OCI-LY7 (cell line): ENCODE measurements around the gene VEGFA. TPM values are rescaled to one million over a fixed set of nuclear protein-coding genes. Genes with fewer than 3 reads are reported as not detected.

Experiments used
- BruUV-seq: library from RNA; stranded (reverse); fragments of 400-500 nt; replicated peaks from 2 replicates; lab custom pipeline; 2021; lab: Mats Ljungman, UMichigan
- CTCF ChIA-PET: fragments of 300-600 bp; sonication (Branson Sonifier 250); formaldehyde crosslinking; loops from one replicate; lab custom pipeline; 2022; ENCODE audit warnings: antibody characterized with exemption; ENCODE audit not compliant: unreplicated experiment; lab: Charles Lee
- POLR2A ChIA-PET: fragments of 300-600 bp; sonication (Branson Sonifier 250); formaldehyde crosslinking; loops from one replicate; lab custom pipeline; 2022; ENCODE audit warnings: antibody characterized with exemption; lab: Charles Lee
- DNase-seq: peaks from one replicate; pipeline ENCODE4 v3.0.0-alpha.2; 2015; ENCODE audit warnings: low spot score
- H2AFZ ChIP-seq: fragments of 200-600 bp; sonication (generic), shearing (Covaris generic); 2 replicates; pipeline ENCODE4 v1.6.1; 2014; ENCODE audit warnings: mild to moderate bottlenecking, antibody characterized with exemption, low read length, moderate library complexity
- H3K27ac ChIP-seq: fragments of 200-600 bp; sonication (generic); 2 replicates; pipeline ENCODE4 v1.5.1; 2014; ENCODE audit warnings: mixed run types, low read depth, mild to moderate bottlenecking, moderate library complexity, low read length, inconsistent platforms; ENCODE audit not compliant: poor library complexity, severe bottlenecking
- H3K36me3 ChIP-seq: fragments of 200-600 bp; sonication (generic); 2 replicates; pipeline ENCODE4 v1.6.1; 2014; ENCODE audit warnings: mild to moderate bottlenecking, antibody characterized with exemption, low read length, moderate library complexity, mixed read lengths; ENCODE audit not compliant: insufficient read depth
- H3K4me1 ChIP-seq: fragments of 200-600 bp; sonication (generic); 2 replicates; pipeline ENCODE4 v1.5.1; 2014; ENCODE audit warnings: mild to moderate bottlenecking, low read length; ENCODE audit not compliant: insufficient read depth, poor library complexity, severe bottlenecking
- H3K4me2 ChIP-seq: fragments of 200-600 bp; sonication (generic); 2 replicates; pipeline ENCODE4 v1.6.1; 2014; ENCODE audit warnings: mild to moderate bottlenecking, low read length
- H3K4me3 ChIP-seq: fragments of 200-600 bp; sonication (generic); 2 replicates; pipeline ENCODE4 v1.5.1; 2014; ENCODE audit warnings: mild to moderate bottlenecking, low read depth, low read length; ENCODE audit not compliant: poor library complexity, severe bottlenecking
- H3K79me2 ChIP-seq: fragments of 200-600 bp; sonication (generic); 2 replicates; pipeline ENCODE4 v1.6.1; 2016; ENCODE audit warnings: low read depth, mild to moderate bottlenecking, low read length, moderate library complexity, mixed read lengths; ENCODE audit not compliant: insufficient read depth
- H3K9me2 ChIP-seq: fragments of 200-600 bp; sonication (generic); 2 replicates; pipeline ENCODE4 v1.6.1; 2016; ENCODE audit warnings: mild to moderate bottlenecking, low read length, mixed read lengths; ENCODE audit not compliant: insufficient read depth
- H3K9me3 ChIP-seq: fragments of 200-600 bp; sonication (generic); 2 replicates; pipeline ENCODE4 v1.6.1; 2014; ENCODE audit warnings: mild to moderate bottlenecking, mixed run types, low read length, mixed read lengths
- H4K20me1 ChIP-seq: fragments of 200-600 bp; sonication (generic); 2 replicates; pipeline ENCODE4 v1.6.1; 2014; ENCODE audit warnings: mild to moderate bottlenecking, antibody characterized with exemption, low read length, moderate library complexity, mixed read lengths; ENCODE audit not compliant: insufficient read depth
- CTCF ChIP-seq: fragments of 200-600 bp; sonication (generic); conservative IDR thresholded peaks from 2 replicates; pipeline ENCODE4 v1.5.1; 2014; ENCODE audit warnings: mild to moderate bottlenecking, antibody characterized with exemption, low read length, moderate library complexity, mixed read lengths
- EZH2phosphoT487 ChIP-seq: fragments of 200-600 bp; sonication (generic); IDR thresholded peaks from 2 replicates; pipeline ENCODE4 v1.6.1; 2018; ENCODE audit warnings: low read depth, borderline replicate concordance, mild to moderate bottlenecking, mixed run types, antibody characterized with exemption, low read length, moderate library complexity, mixed read lengths
- intact Hi-C: fragments of 100-400 bp; cut with micrococcal nuclease; formaldehyde crosslinking; loops from one replicate; pipeline ENCODE4 v1.10.0; 2022; ENCODE audit not compliant: unreplicated experiment
- total RNA-seq, 2 experiments: library from RNA; depleted of rRNA in 1 of 2; stranded (reverse); fragments of >200 nt in 1 of 2; shearing (Covaris generic) in 1 of 2; gene quantifications; 2 replicates each; pipeline ENCODE4 v1.2.3, GENCODE V29; 2014 to 2022

VEGFA gene
- total RNA-seq, 2 experiments from 2014 or later: 59.7 to 88.5 TPM

- Histone ChIP-seq H3K79me2 (no peaks in the 10 kb centered on the region), H3K9me3 (no peaks in the 10 kb centered on the region), H3K36me3 (no peaks in the 10 kb centered on the region), H3K4me2 (no peak overlapping the region), H4K20me1 (no peaks in the 10 kb centered on the region), H3K4me1 (no peaks in the 10 kb centered on the region), H3K9me2 (no peaks in the 10 kb centered on the region), H2AFZ (no peak overlapping the region), H3K27ac (no peak overlapping the region), H3K4me3 (no peak overlapping the region)
- ChIA-PET POLR2A (interaction anchor here (0.7 to 1.6 kb wide), 2 partner anchors 21 to 76 kb away, joined by 3 to 4 read pairs; no protein-coding TSS in a partner anchor), CTCF (no interaction called here)
- TF ChIP-seq CTCF: no peak
- no peak for DNase-seq
- intact Hi-C loops: no loop called here
- no TSS peak for BruUV-seq
These were observed 55.4 kb downstream of the VEGFA start for GRCh38 chr6:43825187-43826115.

- ChIA-PET POLR2A (no interaction called here), CTCF (no interaction called here)
- Histone ChIP-seq H3K4me1 (no peaks in the 10 kb centered on the region), H3K27ac (no peak overlapping the region), H3K9me2 (no peaks in the 10 kb centered on the region), H3K36me3 (no peaks in the 10 kb centered on the region), H3K9me3 (no peaks in the 10 kb centered on the region), H3K79me2 (no peaks in the 10 kb centered on the region), H3K4me3 (no peak overlapping the region), H3K4me2 (no peak overlapping the region), H4K20me1 (no peaks in the 10 kb centered on the region), H2AFZ (no peak overlapping the region)
- intact Hi-C loops: no loop called here
- BruUV-seq: no TSS peak
- no peak for DNase-seq
- TF ChIP-seq EZH2phosphoT487: no peak
- TF ChIP-seq CTCF: no peak
These were observed 56.7 kb downstream of the VEGFA start for GRCh38 chr6:43826730-43827129.

- H3K27ac ChIP-seq: no peak overlapping the region
- no peaks in the 10 kb centered on the region for H4K20me1 ChIP-seq
- intact Hi-C loops: no loop called here
- H3K4me3 ChIP-seq: no peak overlapping the region
- H3K9me3 ChIP-seq: no peaks in the 10 kb centered on the region
- H2AFZ ChIP-seq: no peak overlapping the region
- H3K79me2 ChIP-seq: no peaks in the 10 kb centered on the region
- no peak overlapping the region for H3K4me2 ChIP-seq
- H3K36me3 ChIP-seq: no peaks in the 10 kb centered on the region
- ChIA-PET CTCF (no interaction called here), POLR2A (interaction anchor here (1.4 kb wide), 1 partner anchor 18 kb away, joined by 3 read pairs; no protein-coding TSS in a partner anchor)
- DNase-seq: no peak
- BruUV-seq: no TSS peak
- H3K4me1 ChIP-seq: no peaks in the 10 kb centered on the region
- H3K9me2 ChIP-seq: no peaks in the 10 kb centered on the region
- TF ChIP-seq EZH2phosphoT487: no peak
- TF ChIP-seq CTCF: no peak
These were observed 57.9 kb downstream of the VEGFA start for GRCh38 chr6:43827898-43828297.
